HL-60 (cell line): ENCODE measurements around the gene CTNND1.

Source experiments
- DNase-seq, 2 experiments: peaks; one replicate each; pipeline ENCODE4 v3.0.0-alpha.2; 2010 to 2020; ENCODE audit warnings: low read depth in 1 of 2, low spot score in 1 of 2
- H3K27ac ChIP-seq: fragments of 250-450 bp; sonication (Bioruptor Pico); replicated peaks from 2 replicates; pipeline ENCODE4 v1.5.1; 2020; ENCODE audit warnings: mild to moderate bottlenecking, moderate library complexity
- H3K27me3 ChIP-seq: fragments of 250-450 bp; sonication (Bioruptor Pico); 2 replicates; pipeline ENCODE4 v1.5.1; 2021; ENCODE audit warnings: mild to moderate bottlenecking, moderate library complexity; ENCODE audit not compliant: insufficient read depth, poor library complexity, severe bottlenecking
- H3K4me3 ChIP-seq: replicated peaks from 2 replicates; pipeline ENCODE4 v1.5.1; 2011; ENCODE audit warnings: mild to moderate bottlenecking, control low read depth, low read length; ENCODE audit not compliant: insufficient read depth
- CTCF ChIP-seq: IDR thresholded peaks from one replicate; pipeline ENCODE4 v1.5.1; 2011; ENCODE audit warnings: low read length, control low read depth, inconsistent platforms; ENCODE audit not compliant: insufficient read depth
- GABPA ChIP-seq: IDR thresholded peaks from 2 replicates; pipeline ENCODE4 v1.6.1; 2012; ENCODE audit warnings: low read depth
- POLR2AphosphoS5 ChIP-seq: IDR thresholded peaks from 2 replicates; pipeline ENCODE4 v1.6.1; 2012; ENCODE audit warnings: low read depth
- REST ChIP-seq: IDR thresholded peaks from 2 replicates; pipeline ENCODE4 v1.6.1; 2012; ENCODE audit warnings: low read depth; ENCODE audit not compliant: insufficient replicate concordance
- SPI1 ChIP-seq: IDR thresholded peaks from 2 replicates; pipeline ENCODE4 v1.6.1; 2012; ENCODE audit warnings: low read depth, mild to moderate bottlenecking, borderline replicate concordance

CTNND1 gene

GRCh38 chr11:57752954-57753353 lies 8.6 kb upstream of the CTNND1 start:
- no peak for TF ChIP-seq REST
- TF ChIP-seq SPI1: no peak
- no peak for TF ChIP-seq CTCF
- no peak overlapping the region for H3K4me3 ChIP-seq
- H3K27ac ChIP-seq: no peak overlapping the region
- no peaks in the 10 kb centered on the region for H3K27me3 ChIP-seq
- DNase-seq: no peak

- H3K4me3 ChIP-seq: no peak overlapping the region
- no peak for TF ChIP-seq GABPA
- no peak for TF ChIP-seq SPI1
- no peak overlapping the region for H3K27ac ChIP-seq
- no peak for DNase-seq
- H3K27me3 ChIP-seq: no peaks in the 10 kb centered on the region
These were observed 3.4 kb upstream of the CTNND1 start for GRCh38 chr11:57758174-57758573.

GRCh38 chr11:57762235-57762861 lies 746 bp downstream of the CTNND1 start:
- Histone ChIP-seq H3K4me3 (no peak overlapping the region), H3K27ac (no peak overlapping the region), H3K27me3 (no peaks in the 10 kb centered on the region)
- no peak for DNase-seq
- TF ChIP-seq POLR2AphosphoS5 (no peak), CTCF (no peak)

GRCh38 chr11:57763568-57763967 lies 2.0 kb downstream of the CTNND1 start:
- H3K27me3 ChIP-seq: no peaks in the 10 kb centered on the region
- no peak overlapping the region for H3K27ac ChIP-seq
- no peak for TF ChIP-seq POLR2AphosphoS5
- TF ChIP-seq GABPA: no peak
- TF ChIP-seq CTCF: no peak
- TF ChIP-seq SPI1: no peak
- no peak for TF ChIP-seq REST
- DNase-seq: no peak
- H3K4me3 ChIP-seq: no peak overlapping the region
